HFF-Myc (cell line): ENCODE results near the gene MVD.

Experiments
- DNase-seq: peaks from one replicate; pipeline ENCODE4 v3.0.0-alpha.2; 2011; ENCODE audit warnings: low read depth; ENCODE audit errors: extremely low read depth
- H3K4me3 ChIP-seq: replicated peaks from 2 replicates; pipeline ENCODE4 v1.5.1; 2011; ENCODE audit warnings: low read depth, mild to moderate bottlenecking, control low read depth, low read length
- CTCF ChIP-seq: IDR thresholded peaks from 2 replicates; pipeline ENCODE4 v1.5.1; 2012; ENCODE audit warnings: mild to moderate bottlenecking, low read depth, low read length, control low read depth; ENCODE audit errors: missing control alignments

The MVD gene

GRCh38 chr16:88618956-88619667 lies 43.8 kb downstream of the MVD start:
- no peak overlapping the region for H3K4me3 ChIP-seq
- DNase-seq = no peak
- no peak for TF ChIP-seq CTCF

DNA sequence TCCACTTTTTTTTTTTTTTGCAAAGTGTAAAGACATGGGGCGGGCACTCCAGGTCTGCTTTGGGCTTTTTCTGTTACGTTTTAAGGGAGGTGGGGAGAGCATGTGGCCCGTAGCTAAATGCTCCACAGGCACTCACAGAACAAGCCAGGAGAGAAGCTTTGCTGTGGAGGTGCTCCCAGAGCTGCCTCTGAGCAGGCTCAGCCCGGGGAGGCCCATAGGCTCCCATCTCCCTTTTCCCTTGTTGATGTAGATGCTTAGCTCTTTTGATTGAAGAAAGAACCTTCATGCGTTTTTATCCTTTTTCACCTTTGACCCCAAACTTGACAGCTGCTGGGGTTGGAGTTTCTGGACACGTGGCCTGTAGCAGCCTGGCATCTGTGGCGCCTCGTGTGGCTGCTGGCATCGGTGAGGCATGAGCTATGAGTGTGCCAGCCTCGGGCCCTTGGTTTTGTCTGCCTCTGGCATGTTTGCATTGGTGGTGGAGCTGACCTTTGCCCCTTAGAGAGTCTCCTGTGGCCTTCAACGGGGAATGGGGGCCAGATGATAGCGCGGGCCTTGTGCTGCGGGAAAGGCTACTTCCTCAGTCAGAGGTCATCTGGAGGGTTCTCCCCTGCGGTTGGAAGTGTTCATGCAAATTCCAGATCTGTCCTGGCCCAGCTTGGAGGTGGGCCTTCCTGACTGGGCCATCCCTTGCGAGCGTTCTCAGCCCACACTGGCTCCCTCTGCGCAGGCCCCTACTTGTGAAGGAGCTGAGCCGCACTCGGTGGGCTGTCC lies 44.5 kb downstream of the MVD start:
- TF ChIP-seq CTCF = no peak

GRCh38 chr16:88617268-88618031 lies 45.4 kb downstream of the MVD start:
- no peak for DNase-seq

More for the DNA sequence above, 44.5 kb downstream of the MVD start:
- H3K4me3 ChIP-seq = no peak overlapping the region
- DNase-seq = no peak

GRCh38 chr16:88616736-88617135 lies 46.2 kb downstream of the MVD start:
- H3K4me3 ChIP-seq = no peak overlapping the region
- DNase-seq = no peak
- TF ChIP-seq CTCF = no peak

More at GRCh38 chr16:88617268-88618031, 45.4 kb downstream of the MVD start:
- H3K4me3 ChIP-seq = no peak overlapping the region
- TF ChIP-seq CTCF = no peak

- TF ChIP-seq CTCF = no peak
- no peak for DNase-seq
- no peak overlapping the region for H3K4me3 ChIP-seq
Observed at GRCh38 chr16:88616320-88616719, 46.6 kb downstream of the MVD start.

DNA sequence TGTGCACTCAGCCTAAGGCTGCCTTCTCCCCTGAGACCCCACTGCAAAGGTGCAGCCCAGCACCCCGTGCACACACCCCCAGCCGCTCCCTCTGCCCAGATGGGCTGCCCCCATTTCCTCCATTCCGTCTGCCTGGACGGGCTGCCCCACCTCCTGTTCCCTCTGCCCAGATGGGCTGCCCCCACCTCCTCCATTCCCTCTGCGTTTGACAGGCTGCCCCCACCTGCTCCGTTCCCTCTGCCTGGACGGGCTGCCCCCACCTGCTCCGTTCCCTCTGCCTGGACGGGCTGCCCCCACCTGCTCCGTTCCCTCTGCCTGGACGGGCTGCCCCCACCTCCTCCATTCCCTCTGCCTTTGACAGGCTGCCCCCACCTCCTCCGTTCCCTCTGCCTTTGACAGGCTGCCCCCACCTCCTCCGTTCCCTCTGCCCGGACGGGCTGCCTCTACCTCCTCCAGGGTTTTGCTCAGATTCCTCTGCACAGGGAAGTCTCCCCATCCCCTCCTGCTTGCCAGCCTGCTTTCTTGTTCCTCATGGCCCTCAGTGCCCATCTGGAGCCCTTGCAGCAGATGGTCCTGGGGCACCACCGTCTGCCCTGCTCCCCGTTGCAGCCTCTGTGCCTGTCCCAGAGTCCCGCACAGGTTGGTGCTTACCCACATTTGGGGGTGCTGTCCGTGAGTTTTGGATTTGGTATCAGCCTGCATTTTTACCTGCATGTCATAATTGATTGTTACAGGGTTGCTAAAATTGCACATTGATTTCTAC lies 47.9 kb downstream of the MVD start:
- no peak for TF ChIP-seq CTCF
- DNase-seq = no peak
- no peak overlapping the region for H3K4me3 ChIP-seq
